HG02623 (cell line): ENCODE measurements around the gene GPR78.

ENCODE experiments used
- ATAC-seq: cut with Tn5 transposase; IDR thresholded peaks from one replicate; pipeline ENCODE4 v1.9.1; 2021; ENCODE audit warnings: moderate library complexity; ENCODE audit not compliant: unreplicated experiment

The GPR78 gene

GRCh38 chr4:8598391-8599090, 18.3 kb downstream of the GPR78 start:
- no peak for ATAC-seq

GRCh38 chr4:8599091-8599460, 18.9 kb downstream of the GPR78 start:
- ATAC-seq, result no peak

- ATAC-seq, result no peak
These were observed 19.5 kb downstream of the GPR78 start for GRCh38 chr4:8599657-8600056.

- ATAC-seq, result no peak
These were observed 20.1 kb downstream of the GPR78 start for GRCh38 chr4:8600266-8600665.

- ATAC-seq, result no peak
These were observed 20.5 kb downstream of the GPR78 start for GRCh38 chr4:8600686-8601085.

- ATAC-seq, result no peak
These were observed 20.9 kb downstream of the GPR78 start for GRCh38 chr4:8601086-8601485.

GRCh38 chr4:8601556-8601955, 21.4 kb downstream of the GPR78 start:
- ATAC-seq, result no peak

GRCh38 chr4:8602686-8603430, 22.7 kb downstream of the GPR78 start:
- ATAC-seq, result no peak

GRCh38 chr4:8603931-8604330, 23.7 kb downstream of the GPR78 start:
- ATAC-seq, result no peak

- no peak for ATAC-seq
These were observed 25.1 kb downstream of the GPR78 start for GRCh38 chr4:8605289-8605688.

- no peak for ATAC-seq
These were observed 26.3 kb downstream of the GPR78 start for GRCh38 chr4:8606476-8606875.

GRCh38 chr4:8606966-8607365, 26.8 kb downstream of the GPR78 start:
- ATAC-seq, result no peak

GRCh38 chr4:8607603-8608481, 27.6 kb downstream of the GPR78 start:
- no peak for ATAC-seq

GRCh38 chr4:8608714-8609391, 28.7 kb downstream of the GPR78 start:
- ATAC-seq, result no peak

- no peak for ATAC-seq
These were observed 29.2 kb downstream of the GPR78 start for GRCh38 chr4:8609406-8609805.

- ATAC-seq, result no peak
These were observed 29.7 kb downstream of the GPR78 start for GRCh38 chr4:8609824-8610350.

- ATAC-seq, result no peak
These were observed 30.8 kb downstream of the GPR78 start for GRCh38 chr4:8610858-8611616.

GRCh38 chr4:8612646-8613045, 32.5 kb downstream of the GPR78 start:
- no peak for ATAC-seq

- no peak for ATAC-seq
These were observed 33.5 kb downstream of the GPR78 start for GRCh38 chr4:8613421-8614364.
